DOHH2 (cell line): Measurements from ENCODE around the gene WDFY3.

ENCODE experiments used
- CTCF ChIP-seq: fragments of 200-600 bp; sonication (generic); IDR thresholded peaks from one replicate; pipeline ENCODE4 v1.5.1; 2014; ENCODE audit warnings: antibody characterized with exemption, mild to moderate bottlenecking, low read depth, low read length; ENCODE audit not compliant: poor library complexity, severe bottlenecking
- EZH2phosphoT487 ChIP-seq: fragments of 200-600 bp; sonication (generic); IDR thresholded peaks from 2 replicates; pipeline ENCODE4 v1.6.1; 2017; ENCODE audit warnings: borderline replicate concordance, mild to moderate bottlenecking, antibody characterized with exemption, low read length, moderate library complexity, mixed read lengths

- TF ChIP-seq CTCF (no peak), EZH2phosphoT487 (no peak)
Measured at GRCh38 chr4:84727491-84727890, 239.0 kb downstream of the WDFY3 start.
